GM03348 (cell line): ENCODE results near the gene LPGAT1.
"Not testable (repeated sequence)": the region's sequence is repeated elsewhere in the genome, so short reads cannot be mapped to it uniquely, and the experiment has no call there.

ENCODE experiments used
- DNase-seq: peaks from one replicate; pipeline ENCODE4 v3.0.0; 2012; ENCODE audit warnings: low spot score

LPGAT1 gene, protein sequence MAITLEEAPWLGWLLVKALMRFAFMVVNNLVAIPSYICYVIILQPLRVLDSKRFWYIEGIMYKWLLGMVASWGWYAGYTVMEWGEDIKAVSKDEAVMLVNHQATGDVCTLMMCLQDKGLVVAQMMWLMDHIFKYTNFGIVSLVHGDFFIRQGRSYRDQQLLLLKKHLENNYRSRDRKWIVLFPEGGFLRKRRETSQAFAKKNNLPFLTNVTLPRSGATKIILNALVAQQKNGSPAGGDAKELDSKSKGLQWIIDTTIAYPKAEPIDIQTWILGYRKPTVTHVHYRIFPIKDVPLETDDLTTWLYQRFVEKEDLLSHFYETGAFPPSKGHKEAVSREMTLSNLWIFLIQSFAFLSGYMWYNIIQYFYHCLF

DNA sequence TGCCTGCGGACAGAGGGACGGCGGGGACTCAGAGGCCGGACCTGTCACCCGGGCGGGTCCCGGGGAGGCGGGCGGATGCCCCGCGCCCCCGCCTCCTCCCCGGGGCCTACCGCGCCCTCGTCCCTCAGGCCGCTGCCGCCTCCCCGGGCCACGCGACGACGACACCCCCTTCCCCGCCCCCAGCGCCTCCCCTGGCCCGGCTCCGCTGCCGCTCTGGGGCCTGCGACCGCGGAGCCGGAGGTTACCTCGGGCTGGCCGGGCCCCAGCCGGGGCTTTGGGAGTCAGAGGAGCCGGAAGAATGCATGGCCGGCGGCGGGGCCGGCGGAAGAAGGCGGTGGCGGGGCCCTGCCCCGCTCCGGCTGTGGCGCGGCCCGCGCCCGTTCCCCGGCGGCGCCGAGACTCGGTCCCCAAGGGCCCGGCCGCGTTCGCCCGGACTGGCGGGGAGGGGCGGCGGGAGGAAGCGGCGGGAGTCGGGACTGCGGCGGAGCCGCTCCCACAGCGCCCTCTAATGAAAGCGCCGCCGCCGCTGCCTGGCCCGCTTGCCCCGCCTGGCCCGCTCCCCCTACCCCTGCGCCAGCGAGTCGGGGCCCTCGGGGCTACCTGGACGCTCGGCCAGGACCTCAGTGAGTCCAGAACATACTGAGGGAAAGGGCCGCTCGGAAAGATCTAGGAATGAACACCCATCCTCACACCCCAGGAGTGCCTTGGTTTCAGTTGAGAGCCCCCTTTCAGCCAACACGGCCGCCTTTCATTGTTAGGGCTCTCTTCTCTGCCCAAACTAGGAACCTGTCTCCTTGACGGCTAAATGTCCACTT lies at the start of gene LPGAT1:
LPGAT1 (minus strand) TSS at position 436 of the 815 bp plus-strand sequence. CDS start 1,467 bp downstream, outside the sequence.
- peak; percentile 95 for DNase-seq

GRCh38 chr1:211879475-211879874 lies 48.9 kb upstream of the LPGAT1 start:
- no peak for DNase-seq

- peak; percentile 46 for DNase-seq
Measured at GRCh38 chr1:211876851-211877590, 46.5 kb upstream of the LPGAT1 start.

GRCh38 chr1:211875541-211875940 lies 45.0 kb upstream of the LPGAT1 start:
- DNase-seq: no peak

GRCh38 chr1:211874521-211875347 lies 44.2 kb upstream of the LPGAT1 start:
- DNase-seq: no peak

DNA sequence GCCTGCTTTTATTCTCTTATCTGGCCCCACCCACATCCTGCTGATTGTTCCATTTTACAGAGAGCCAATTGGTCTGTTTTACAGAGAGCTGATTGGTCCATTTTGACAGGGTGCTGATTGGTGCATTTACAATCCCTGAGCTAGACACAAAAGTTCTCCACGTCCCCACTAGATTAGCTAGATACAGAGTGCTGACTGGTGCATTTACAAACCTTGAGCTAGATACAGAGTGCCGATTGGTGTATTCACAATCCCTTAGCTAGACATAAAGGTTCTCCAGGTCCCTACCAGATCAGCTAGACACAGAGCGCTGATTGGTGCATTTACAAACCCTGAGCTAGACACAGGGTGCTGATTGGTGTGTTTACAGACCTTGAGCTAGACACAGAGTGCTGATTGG lies 43.2 kb upstream of the LPGAT1 start:
- DNase-seq: not testable (repeated sequence)

GRCh38 chr1:211870156-211870555 lies 39.6 kb upstream of the LPGAT1 start:
- DNase-seq: no peak

GRCh38 chr1:211865180-211865579 lies 34.6 kb upstream of the LPGAT1 start:
- DNase-seq: no peak

DNA sequence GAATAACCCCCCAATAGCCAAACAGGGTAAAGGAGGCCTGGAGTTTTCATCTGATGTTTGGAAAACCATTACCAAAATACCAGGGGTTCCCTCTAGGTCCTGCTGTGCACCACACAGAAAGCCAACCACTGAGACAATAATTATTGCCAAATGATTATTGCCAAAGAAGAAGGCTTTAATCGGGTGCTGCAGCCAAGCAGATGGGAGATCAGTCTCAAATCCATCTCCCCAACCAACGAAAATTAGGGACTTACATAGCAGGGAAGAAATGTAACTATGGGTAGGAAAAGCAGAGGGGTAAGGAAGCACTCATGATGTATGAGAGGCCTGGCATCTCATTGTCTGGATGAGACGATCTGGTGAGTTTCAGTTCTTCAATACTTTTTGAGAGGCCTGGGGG lies 28.8 kb upstream of the LPGAT1 start:
- no peak for DNase-seq

DNA sequence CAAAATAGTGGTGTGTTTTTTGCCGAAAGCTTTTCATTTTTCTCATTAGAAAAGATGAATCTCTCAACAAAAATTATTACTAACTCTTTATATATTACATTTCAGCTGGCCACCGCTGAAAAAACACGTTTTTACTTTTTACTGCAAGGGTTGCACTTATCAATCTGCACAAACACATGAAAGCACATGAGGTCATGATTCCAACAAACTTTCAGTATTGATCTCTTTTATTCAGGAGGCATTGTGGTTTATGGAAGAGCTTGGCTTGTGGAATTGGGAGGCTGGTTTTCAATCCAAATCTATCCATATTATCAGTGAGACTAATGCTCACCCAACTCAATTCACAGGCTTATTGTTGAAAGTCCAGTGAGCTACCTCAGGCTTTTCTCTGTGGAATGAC lies 20.6 kb upstream of the LPGAT1 start:
- no peak for DNase-seq

DNA sequence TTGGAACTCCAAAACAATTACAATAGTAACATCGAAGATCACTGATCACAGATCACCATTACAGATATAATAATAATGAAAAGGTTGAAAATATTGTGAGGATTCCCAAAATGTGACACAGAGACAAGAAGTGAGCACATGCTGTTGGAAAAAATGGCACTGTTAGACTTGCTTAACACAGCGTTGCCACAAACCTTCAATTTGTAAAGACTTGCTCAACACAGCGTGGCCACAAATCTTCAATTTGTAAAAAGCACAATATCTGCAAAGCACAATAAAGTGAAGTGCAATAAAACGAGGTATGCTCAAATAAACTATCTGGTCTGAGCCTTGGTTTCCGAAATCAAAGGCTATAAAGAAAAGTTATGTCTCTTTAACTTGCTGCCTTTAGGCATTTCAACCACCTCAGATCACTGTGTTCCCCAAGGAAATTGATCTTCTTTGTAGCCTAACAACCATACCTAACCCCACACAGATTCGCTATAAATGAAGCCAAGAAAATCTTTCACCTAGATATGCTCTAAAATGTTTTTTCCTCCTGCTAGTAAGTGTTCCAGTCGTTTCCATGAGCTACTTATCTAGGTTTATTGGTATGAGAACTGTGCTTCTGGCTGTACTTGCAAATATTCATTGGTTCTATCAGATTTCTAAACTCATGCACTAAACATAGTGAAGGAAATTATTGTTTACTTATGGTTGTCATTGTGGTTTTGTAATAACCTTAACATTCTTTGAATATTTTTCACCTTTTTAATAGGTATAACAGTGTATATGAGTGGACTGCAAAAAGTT lies 13.1 kb upstream of the LPGAT1 start:
- no peak for DNase-seq

- DNase-seq: no peak
Measured at GRCh38 chr1:211843018-211843417, 12.5 kb upstream of the LPGAT1 start.

DNA sequence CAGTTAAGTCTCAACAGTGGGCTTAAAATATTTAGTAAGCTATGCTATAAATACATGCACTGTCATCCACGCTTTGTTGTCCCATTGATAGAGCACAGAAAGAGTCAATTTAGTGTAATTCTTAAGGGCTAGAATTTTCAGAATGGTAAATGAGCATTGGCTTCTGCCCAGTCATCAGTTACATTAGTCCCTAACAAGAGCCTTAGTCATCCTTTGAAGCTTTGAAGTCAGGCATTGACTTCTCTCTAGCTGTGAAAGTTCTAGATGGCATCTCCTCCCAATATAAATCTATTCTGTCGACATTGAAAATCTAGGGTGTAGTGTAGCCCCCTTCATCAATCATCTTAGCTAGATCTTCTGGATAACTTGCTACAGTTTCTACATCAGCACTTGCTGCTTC lies 12.0 kb upstream of the LPGAT1 start:
- no peak for DNase-seq

- no peak for DNase-seq
Measured at GRCh38 chr1:211839106-211839505, 8.5 kb upstream of the LPGAT1 start.

DNA sequence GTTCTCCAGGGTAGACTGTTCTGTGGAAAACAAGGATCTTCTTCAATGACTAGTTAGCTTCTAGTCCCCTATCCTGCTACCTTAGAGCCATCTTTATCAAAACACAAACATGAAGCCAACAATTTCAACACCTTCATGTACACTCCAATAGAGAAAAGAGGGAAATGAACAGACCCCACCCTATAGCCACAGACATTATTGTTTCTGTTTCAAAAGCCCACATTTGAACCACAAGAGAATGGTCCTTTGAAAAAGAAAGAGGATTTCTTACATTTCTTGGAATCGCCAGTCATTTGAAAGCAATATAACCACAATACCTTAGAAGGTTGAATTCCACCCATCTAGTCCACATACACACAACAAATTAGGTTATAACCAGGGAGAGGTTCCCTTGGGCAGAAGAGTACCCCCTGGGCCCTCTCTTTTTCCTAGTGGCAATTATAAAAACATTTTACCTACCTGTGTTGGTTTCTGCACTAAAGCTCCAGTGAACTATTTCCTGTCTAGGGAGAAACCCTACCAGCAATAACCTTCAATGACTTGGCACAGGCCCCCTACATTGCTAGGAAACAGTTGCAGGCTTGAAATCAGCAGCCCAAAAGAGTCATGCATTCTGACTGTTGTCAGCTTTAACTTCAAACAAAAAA lies 2.7 kb upstream of the LPGAT1 start:
- DNase-seq: no peak

DNA sequence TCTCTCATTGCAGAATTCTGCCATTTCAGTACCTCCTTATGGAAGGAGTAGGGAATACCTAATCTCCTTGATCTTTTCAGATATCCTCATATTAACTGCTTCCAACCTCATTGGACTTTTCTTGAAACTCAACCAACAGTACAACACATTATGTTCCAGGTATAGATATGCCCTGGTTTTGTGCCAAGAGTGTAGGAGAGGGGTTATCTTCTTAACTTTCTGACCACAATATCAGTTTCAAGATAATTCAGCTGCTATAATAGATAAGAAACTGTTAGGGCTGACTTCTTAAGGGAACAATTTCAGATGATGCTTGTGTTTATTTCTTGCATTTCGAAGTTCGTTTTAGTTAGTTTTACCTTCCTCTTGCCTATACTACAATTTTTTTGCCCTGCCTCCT lies 2.1 kb upstream of the LPGAT1 start:
- DNase-seq: no peak

DNA sequence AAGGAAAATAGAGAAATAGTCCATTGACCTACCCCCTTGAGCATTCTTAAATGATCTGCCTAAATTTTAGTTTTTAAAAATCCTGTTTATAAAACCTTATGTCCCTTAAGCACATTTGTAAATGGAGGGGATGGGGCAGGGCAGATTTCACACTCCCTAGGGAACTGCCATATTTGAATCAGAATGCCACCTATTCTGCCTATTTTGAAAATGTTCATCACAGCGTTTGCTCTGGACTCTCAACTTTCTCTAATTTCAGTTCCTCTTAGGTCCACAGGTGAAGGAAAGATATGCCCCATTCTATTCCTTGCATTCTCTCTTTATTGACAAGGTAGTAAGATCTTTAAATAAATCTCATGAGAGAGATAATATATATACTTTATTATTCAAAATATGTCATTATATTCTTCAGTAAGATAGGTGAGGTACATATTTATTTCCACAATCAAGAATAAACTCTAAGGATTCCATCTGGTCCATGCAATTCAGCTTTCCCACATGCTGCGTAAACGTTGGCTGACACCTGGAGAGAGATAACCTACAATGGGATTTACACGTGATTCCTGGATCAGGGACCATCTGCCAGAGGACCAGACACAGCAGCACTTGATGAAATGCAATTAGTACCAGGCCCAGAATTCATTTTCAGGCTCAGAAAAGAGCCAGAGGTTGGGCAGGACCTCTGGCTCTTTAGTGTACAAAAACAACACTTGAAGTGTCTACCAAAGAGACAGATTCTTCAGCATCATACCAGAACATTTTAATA lies 1.2 kb upstream of the LPGAT1 start:
- DNase-seq: no peak

GRCh38 chr1:211830055-211830327 lies 572 bp downstream of the LPGAT1 start:
- DNase-seq: no peak

DNA sequence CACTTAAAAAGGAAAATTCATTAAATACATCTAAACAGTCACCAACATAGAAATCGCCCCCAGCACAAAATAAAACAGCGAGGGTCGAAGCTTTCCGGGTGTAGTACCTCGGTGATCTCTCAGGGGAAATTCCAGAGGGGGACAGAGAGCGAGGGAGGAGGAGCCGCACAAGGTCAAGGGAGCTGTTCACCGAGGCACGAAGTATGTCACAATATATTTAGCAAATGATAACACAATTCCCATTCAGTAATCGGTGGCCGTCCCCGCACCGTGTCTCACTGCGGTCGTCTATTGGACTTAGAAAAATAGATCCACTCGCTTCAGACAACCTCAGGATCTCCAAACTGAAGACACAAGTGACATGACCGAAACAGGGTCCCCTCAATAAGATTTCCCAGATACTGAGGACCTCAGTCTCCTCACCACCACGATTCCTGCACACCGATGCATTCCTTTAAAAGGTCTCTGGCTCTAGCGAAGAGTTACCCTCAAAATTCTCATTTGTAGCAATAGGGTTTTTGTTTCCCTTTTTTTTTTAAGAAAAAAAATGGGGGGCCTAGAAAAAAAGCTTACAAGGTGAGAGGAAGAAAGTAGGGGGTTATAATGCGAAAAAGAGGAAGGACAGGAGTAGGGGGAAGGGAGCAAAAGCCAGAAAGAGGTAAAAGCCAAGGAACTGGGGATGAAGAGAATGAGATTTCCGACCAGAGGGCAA lies 1.1 kb downstream of the LPGAT1 start:
- DNase-seq: peak; percentile 49
